Spleen (tissue), 7 donors: ENCODE measurements around the gene PRKCE.

ENCODE experiments used
- CTCF ChIP-seq, 11 experiments: fragments of 200-600 bp in 7 of 11; fragments of 450-650 bp in 4 of 11; sonication (generic) in 4 of 11; IDR thresholded peaks in 8 of 11; conservative IDR thresholded peaks in 3 of 11; 1 replicate in 7 of 11; 2 replicates in 4 of 11; pipeline versions ENCODE4 v1.4.0 to v1.8.0; 2016 to 2021; ENCODE audit warnings: antibody characterized with exemption in 11 of 11, inconsistent platforms in 4 of 11, mild to moderate bottlenecking in 1 of 11
- POLR2A ChIP-seq, 3 donors: fragments of 450-650 bp; IDR thresholded peaks; one replicate each; pipeline ENCODE4 v1.5.1; 2017; ENCODE audit warnings: antibody characterized with exemption in 3 of 3, mild to moderate bottlenecking in 1 of 3
- donor health status: DM: no; HTN: no; CAD: no; lungs with moderate emphysema.
- donor health status: DM: no; HTN: no; CAD: no.
- donor health status: DM: no; HTN: no; CAD: no.

GRCh38 chr2:45946023-45946422 lies 294.5 kb downstream of the PRKCE start:
- TF ChIP-seq POLR2A (IDR thresholded peaks at IDR 0.05) = no peak
- no peak for TF ChIP-seq CTCF (IDR thresholded peaks at IDR 0.05 in 8 of 11, conservative IDR thresholded peaks at IDR 0.05 in 3 of 11)
